ENCODE results near the gene HSPB7. TPM values are rescaled to one million over a fixed set of nuclear protein-coding genes. Genes with fewer than 3 reads are reported as not detected.
"Not testable (repeated sequence)": the region's sequence is repeated elsewhere in the genome, so short reads cannot be mapped to it uniquely, and the experiment has no call there.

Gene HSPB7
- total RNA-seq, 6 experiments from 2014 or later: 15.5 to 40.6 (median 33.0) TPM

DNA sequence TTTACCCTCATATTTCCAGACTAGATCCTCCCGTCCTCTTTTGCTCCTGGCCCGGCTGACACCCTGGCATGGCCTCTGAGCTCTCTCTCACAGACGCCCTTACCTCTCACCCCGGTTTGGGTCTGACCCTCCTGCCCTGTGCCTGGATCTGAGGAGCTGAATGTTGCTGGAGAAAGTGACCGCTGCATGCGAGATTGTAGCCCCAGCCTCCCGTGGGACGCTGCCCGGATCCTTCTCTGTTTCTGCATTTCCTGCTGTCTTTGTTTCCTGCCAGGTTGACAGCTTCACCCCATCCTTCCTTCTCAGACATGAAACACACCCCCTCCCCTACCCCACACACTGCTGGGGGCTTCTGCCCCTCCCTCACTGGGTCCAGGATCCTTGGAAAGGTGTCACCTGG is 46.1 kb upstream of the HSPB7 start:
- DNase-seq: no peak
- no peak overlapping the region for H3K27ac Mint-ChIP-seq

DNA sequence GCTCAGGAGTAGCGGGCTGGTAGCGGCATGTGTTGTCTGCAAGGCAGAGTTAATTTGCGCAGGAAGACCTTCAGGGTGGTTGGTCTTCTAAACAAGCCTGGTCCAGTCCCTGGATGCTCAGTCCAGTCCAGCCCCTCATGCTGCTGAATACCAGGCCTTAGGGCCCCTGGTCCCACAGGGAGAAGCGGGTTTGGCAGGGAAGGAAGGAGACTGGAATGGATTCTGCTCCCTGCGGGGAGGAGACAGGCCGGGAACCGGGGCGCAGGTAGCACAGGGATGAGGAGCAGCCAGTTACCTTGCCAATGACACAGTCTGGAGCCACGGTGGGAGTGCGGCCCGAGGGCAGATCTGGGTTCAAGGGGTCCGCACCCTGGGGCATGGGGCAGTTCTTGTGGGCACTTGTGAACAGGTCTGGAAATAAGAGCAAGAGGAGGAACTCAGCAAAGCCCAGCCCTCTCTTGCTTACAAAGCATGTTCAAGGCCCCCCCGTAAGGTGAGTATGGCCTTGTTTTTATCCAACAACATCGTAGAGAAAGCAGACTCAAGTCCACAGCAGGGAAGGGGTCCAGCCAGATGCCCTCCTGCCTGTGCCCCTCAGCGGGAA is 45.5 kb upstream of the HSPB7 start:
- H3K27me3 Mint-ChIP-seq (ENCODE audit: insufficient read depth): peaks cover 18% of the 10 kb centered on the region
- TF ChIP-seq, protein P1, sequence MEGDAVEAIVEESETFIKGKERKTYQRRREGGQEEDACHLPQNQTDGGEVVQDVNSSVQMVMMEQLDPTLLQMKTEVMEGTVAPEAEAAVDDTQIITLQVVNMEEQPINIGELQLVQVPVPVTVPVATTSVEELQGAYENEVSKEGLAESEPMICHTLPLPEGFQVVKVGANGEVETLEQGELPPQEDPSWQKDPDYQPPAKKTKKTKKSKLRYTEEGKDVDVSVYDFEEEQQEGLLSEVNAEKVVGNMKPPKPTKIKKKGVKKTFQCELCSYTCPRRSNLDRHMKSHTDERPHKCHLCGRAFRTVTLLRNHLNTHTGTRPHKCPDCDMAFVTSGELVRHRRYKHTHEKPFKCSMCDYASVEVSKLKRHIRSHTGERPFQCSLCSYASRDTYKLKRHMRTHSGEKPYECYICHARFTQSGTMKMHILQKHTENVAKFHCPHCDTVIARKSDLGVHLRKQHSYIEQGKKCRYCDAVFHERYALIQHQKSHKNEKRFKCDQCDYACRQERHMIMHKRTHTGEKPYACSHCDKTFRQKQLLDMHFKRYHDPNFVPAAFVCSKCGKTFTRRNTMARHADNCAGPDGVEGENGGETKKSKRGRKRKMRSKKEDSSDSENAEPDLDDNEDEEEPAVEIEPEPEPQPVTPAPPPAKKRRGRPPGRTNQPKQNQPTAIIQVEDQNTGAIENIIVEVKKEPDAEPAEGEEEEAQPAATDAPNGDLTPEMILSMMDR (IDR thresholded peaks at IDR 0.05): no peak

More for the DNA sequence above, 46.1 kb upstream of the HSPB7 start:
- TF ChIP-seq, protein P1 (IDR thresholded peaks at IDR 0.05): no peak
- Mint-ChIP-seq H3K4me1 (ENCODE audit: low read depth) (peaks cover 20% of the 10 kb centered on the region), H3K9me3 (no peaks in the 10 kb centered on the region), H3K36me3 (ENCODE audit: low read depth) (no peaks in the 10 kb centered on the region), H3K4me3 (no peak overlapping the region), H3K27me3 (ENCODE audit: insufficient read depth) (peaks cover 18% of the 10 kb centered on the region)

DNA sequence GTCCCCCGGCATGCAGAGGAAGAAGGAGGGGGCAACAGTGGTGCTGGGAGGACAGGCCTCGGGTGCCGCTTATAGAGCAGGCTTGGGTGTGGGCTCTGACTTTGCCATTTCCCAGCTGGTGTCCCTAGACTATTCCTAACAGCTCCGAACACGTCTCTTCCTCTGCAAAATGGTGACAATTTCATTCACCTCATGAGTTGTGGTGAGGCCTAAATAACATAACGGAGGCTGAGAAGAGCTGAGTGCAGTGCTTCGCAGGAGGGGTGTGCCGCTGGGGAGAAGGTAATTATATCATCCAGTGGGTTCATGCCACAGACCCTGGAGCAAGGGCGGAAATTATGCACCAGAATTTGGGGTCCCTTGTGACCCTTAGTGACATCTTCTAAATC is 44.8 kb upstream of the HSPB7 start:
- not testable (repeated sequence) for H3K4me1 Mint-ChIP-seq (ENCODE audit: low read depth); H3K27ac Mint-ChIP-seq; H3K4me3 Mint-ChIP-seq; H3K36me3 Mint-ChIP-seq (ENCODE audit: low read depth); H3K9me3 Mint-ChIP-seq; DNase-seq
- H3K27me3 Mint-ChIP-seq (ENCODE audit: insufficient read depth): peaks cover 17% of the 10 kb centered on the region

More for the DNA sequence above, 45.5 kb upstream of the HSPB7 start:
- DNase-seq: no peak
- Mint-ChIP-seq H3K36me3 (ENCODE audit: low read depth) (no peaks in the 10 kb centered on the region), H3K27ac (no peak overlapping the region), H3K9me3 (no peaks in the 10 kb centered on the region), H3K4me1 (ENCODE audit: low read depth) (peaks cover 14% of the 10 kb centered on the region), H3K4me3 (no peak overlapping the region)

DNA sequence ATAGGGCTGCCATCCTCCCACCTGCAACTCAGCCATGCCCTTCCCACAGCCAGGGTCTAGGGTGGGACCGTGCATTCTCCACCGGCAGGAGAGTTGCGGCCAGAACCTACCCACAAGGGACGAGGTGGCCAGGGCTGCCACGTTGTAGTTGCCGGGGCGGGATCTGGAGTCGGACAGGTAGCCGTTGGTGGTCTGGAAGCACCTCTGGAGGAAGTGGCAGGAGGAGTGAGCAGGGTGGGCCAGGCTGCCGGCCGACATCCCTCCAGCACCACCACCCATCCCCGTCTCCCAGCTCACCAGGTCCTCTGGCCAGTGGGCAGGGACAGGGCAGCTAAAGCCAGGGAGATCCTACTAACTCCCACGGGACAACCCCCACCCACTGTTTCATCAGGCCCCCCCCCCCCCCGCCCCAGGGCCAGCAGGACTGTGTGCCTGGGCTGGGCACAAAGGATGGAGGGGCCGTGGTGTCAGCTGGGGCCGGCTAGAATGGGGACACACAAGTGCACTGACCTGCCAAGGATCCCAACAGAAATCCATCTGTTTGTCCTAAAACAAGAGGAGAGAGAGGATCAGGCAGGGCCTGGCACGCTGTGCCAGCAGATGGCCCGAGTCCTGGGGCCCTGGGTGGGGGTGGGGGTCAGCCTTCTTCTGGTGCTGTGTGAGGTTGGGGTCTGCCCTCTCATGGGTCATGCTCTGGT is 44.3 kb upstream of the HSPB7 start:
- not testable (repeated sequence) for H3K4me3 Mint-ChIP-seq, H3K9me3 Mint-ChIP-seq

DNA sequence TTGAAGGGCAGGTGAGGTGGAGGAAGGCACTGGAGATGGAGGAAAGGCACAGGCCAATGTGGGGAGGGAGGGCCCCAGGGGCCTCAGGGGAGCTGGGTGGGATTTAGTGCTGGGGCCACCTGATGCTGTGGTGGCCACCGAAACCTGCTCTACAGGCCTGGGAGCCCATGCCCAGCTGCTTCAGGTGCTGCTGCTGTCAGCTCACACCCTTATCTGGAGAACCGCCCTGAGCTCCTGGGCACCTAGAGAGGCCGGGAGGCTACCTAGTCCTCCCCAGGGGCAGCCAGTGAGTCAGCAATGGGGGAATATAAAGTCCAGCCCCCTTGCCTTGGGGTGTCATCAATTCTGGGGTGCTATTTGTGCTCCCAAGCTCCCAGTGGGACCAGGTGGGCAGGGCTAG is 43.4 kb upstream of the HSPB7 start:
- peaks cover 17% of the 10 kb centered on the region for H3K27me3 Mint-ChIP-seq (ENCODE audit: insufficient read depth)
- TF ChIP-seq, protein P1 (IDR thresholded peaks at IDR 0.05): no peak
- H3K27ac Mint-ChIP-seq: no peak overlapping the region
- H3K36me3 Mint-ChIP-seq (ENCODE audit: low read depth): no peaks in the 10 kb centered on the region
- H3K9me3 Mint-ChIP-seq: no peaks in the 10 kb centered on the region
- peaks cover 4% of the 10 kb centered on the region; the same call in 1 of the 2 replicates for H3K4me1 Mint-ChIP-seq (ENCODE audit: low read depth)
- no peak for DNase-seq
- H3K4me3 Mint-ChIP-seq: no peak overlapping the region

More for the DNA sequence above, 44.3 kb upstream of the HSPB7 start:
- not testable (repeated sequence) for H3K27ac Mint-ChIP-seq; DNase-seq; H3K36me3 Mint-ChIP-seq (ENCODE audit: low read depth); H3K4me1 Mint-ChIP-seq (ENCODE audit: low read depth)
- peaks cover 17% of the 10 kb centered on the region for H3K27me3 Mint-ChIP-seq (ENCODE audit: insufficient read depth)

DNA sequence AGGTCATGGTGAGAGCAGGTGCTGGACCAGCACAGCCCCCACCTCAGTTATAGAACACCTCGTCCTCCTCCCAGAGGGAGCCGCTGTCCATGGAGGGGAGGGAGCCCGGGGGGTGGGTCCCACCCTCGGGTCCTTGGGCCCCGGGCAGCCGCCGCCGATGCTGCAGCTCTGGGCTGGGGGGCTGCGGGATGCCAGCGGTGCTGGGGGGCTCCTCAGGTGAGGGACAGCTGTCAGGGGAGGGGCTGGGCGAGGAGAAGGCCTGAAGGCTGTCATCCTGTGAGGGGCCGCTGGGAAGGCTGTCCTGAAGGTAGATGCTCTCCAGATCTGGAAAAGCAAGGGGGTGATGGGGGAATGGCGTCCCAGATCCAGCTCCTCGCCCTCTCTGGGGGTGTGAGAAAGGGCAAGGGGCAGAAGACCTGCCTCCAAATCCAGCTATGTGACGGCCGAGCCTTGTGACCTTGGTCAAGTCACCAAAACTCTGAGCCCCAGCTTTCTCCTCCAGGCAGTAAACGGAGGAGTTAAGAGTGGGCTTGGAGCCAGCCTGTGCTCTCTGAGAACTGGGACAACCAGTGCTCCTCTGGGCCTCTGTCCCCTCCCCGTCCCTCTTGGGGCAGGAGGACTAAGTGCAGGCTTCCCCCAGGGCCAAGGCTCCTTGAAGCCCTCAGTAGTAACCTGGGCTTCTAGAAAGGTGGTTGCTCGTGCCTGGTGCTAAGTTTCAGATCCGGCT is 40.7 kb upstream of the HSPB7 start:
- not testable (repeated sequence) for H3K4me1 Mint-ChIP-seq (ENCODE audit: low read depth); H3K9me3 Mint-ChIP-seq; H3K36me3 Mint-ChIP-seq (ENCODE audit: low read depth); H3K4me3 Mint-ChIP-seq; DNase-seq; H3K27ac Mint-ChIP-seq; H3K27me3 Mint-ChIP-seq (ENCODE audit: insufficient read depth)

DNA sequence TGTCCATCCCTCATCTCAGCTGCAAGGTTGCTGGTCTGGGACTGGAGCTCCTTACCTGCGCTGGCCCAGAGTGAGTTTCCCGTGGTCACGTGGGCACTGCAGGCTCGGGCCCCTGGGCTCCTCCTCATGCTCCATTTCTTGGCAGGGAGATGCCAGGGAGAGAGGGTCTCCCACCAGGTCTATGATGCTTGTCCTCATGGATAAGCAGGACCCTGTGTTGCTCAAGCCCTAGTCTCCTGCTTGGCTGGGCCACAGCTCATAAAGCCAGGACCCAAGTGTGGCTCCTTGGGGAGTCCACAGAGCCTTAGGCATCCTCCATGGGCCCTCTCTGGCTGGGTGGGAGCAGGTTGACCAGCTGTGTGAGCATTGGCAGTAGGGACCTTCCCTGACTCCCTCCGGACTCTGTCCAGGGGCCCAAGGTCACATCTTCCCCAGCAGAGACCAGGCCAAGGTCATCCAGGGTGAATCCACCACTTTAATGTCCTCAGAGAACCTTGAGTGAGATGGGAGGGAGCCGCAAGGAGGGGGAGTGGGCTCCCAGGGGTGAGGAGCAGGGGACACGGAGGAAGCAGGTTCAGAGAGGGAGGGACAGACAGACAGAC is 39.6 kb upstream of the HSPB7 start:
- not testable (repeated sequence) for H3K4me3 Mint-ChIP-seq; DNase-seq; H3K4me1 Mint-ChIP-seq (ENCODE audit: low read depth); H3K27me3 Mint-ChIP-seq (ENCODE audit: insufficient read depth); H3K27ac Mint-ChIP-seq; H3K9me3 Mint-ChIP-seq; H3K36me3 Mint-ChIP-seq (ENCODE audit: low read depth)

DNA sequence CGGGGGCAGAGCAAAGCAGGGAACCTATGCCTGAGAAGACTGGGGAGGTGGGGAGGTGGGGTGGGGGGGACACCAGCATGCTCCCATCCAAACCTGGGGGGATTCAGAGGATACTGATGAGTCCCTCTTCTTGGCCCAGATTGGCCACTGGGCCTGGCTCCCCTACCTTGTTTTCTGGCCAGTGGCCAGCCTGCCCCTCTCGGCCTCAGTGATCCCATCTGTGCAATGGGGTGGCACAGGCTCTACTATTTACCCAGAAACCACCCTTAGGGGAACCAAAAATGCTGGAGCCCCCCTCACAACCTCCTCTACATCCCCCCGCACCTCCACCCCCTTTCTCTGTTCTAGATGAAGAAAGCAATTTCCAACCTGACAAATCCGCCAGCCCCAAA is 38.7 kb upstream of the HSPB7 start:
- not testable (repeated sequence) for H3K27ac Mint-ChIP-seq; DNase-seq; H3K9me3 Mint-ChIP-seq; H3K36me3 Mint-ChIP-seq (ENCODE audit: low read depth); H3K4me3 Mint-ChIP-seq; H3K4me1 Mint-ChIP-seq (ENCODE audit: low read depth)
- H3K27me3 Mint-ChIP-seq (ENCODE audit: insufficient read depth): peaks cover 12% of the 10 kb centered on the region

Measured in HFFc6 (cell line).